ENCODE measurements around the gene CDIPT.
"Not testable (repeated sequence)": the region's sequence is repeated elsewhere in the genome, so short reads cannot be mapped to it uniquely, and the experiment has no call there.

CDIPT gene

DNA sequence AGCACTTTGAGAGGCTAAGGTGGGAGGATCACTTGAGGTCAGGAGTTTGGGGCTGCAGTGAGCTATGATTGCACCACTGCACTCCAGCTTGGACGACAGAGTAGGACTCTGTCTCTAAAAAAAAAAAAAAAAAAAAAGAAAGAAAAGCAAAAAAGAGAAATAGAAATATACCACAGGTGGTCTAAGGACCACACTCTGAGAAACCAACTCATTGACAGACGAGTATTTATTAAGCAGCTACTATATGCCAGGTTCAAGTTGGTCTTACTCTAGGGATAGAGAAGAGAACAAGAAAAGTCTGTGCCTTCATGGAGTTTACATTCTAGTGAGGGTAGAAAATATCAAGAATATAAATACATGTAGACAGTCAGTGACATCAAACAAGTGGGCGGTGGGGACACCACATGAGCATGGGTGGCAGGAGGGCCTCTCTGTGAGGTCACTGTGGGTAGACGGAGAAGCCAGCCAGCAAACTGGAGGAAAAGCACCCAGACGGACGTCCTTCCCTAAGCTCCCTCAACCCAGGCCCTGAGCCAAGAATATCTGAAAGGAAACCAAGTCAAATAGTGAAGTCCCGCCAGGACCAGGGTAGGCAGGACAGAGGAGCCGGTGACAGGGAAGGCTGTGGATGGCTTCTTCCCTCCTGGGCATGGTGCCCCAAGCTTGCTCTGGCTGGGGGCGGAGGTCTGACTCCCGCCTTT, 4.7 kb downstream of the CDIPT start:
- no peak for DNase-seq

- DNase-seq: no peak
Observed at GRCh38 chr16:29857133-29857760, 5.8 kb downstream of the CDIPT start.

DNA sequence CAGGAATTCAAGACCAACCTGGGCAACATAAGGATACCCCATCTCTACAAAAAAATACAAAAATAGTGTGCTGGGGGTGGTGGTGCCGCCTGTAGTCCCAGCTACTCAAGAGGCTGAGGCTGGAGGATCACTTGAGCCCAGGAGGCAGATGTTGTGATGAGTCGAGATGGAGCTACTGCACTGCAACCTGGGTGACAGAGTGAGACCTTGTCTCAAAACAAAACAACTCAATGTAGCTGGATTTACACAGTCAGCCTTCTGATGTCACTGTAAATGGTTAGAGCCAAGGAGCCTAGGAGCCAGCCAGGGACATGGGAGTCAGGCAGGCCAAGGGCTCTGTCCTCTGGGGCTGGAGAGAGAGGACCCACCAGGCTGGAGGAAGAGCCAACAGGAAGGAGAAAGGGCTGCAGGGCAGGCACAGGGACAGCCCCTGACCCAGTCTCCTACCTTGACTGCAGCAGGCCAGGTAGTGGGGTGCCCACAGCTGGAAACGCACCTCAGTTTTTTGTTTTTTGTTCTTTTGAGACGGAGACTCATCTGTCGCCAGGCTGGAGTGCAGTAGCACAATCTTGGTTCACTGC, 8.4 kb downstream of the CDIPT start:
- no peak for DNase-seq

- no peak for DNase-seq
Observed at GRCh38 chr16:29852654-29853053, 10.4 kb downstream of the CDIPT start.

- no peak for DNase-seq
Observed at GRCh38 chr16:29850998-29851397, 12.0 kb downstream of the CDIPT start.

DNA sequence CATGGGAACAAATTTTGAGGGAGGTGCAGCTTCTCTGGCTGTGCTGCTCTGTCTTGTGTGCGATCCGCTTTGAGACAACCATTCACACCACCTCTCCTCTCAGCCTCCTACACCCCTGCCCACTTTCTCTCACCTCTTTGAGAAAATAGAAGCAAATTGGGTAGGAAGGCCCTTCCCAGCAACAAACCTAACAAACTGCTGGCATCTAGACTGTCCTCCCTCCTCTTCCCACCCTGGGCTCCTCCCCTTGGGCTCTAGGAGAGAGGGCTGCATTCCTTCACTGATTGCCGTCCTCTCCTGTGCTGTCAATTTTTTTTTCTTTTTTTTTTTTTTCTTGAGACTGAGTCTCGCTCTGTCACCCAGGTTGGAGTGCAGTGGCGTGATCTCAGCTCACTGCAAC, 13.5 kb downstream of the CDIPT start:
- no peak for DNase-seq

GRCh38 chr16:29848420-29849297, 14.4 kb downstream of the CDIPT start:
- peak; percentile 54 to 79 (median 74) for DNase-seq

DNA sequence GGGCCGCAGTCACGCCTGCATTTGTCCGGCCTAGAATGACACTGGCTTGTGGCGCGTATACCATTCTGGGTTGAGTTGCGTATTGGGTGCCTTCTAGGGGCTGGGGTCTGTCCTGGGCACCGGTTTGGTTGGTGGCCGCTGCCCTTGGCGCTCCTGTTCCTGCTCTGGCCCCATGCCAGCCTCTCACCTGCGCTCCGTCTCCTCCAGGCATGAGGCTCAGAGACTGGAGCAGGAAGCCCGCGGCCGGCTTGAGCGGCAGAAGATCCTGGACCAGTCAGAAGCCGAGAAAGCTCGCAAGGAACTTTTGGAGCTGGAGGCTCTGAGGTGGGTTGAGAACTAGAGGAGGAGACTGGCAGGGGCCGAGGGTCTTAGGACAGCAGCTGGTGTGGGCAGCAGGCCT, 17.4 kb downstream of the CDIPT start:
- no peak for DNase-seq

- DNase-seq: no peak
Observed at GRCh38 chr16:29844575-29845331, 18.3 kb downstream of the CDIPT start.

DNA sequence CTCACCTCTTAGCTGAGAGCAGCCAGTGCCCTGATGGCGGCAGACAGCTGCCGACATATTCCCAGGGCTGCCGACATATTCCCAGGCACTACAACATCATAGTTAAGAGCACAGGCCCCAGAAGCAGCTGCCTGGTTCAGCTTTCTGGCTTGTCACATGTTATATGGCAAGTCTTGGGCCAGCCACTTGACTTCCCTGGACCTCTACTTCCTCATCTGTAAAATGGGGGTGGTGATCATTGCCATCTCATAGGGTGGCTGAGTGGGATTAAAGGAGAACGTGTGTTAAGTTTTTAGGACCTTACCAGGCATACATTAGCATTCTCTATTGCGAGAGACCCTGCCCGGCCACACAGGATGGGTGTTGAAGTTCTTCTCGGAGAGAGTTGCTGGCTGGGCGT, 19.1 kb downstream of the CDIPT start:
- DNase-seq: no peak

- DNase-seq: no peak
Observed at GRCh38 chr16:29842732-29843346, 20.2 kb downstream of the CDIPT start.

DNA sequence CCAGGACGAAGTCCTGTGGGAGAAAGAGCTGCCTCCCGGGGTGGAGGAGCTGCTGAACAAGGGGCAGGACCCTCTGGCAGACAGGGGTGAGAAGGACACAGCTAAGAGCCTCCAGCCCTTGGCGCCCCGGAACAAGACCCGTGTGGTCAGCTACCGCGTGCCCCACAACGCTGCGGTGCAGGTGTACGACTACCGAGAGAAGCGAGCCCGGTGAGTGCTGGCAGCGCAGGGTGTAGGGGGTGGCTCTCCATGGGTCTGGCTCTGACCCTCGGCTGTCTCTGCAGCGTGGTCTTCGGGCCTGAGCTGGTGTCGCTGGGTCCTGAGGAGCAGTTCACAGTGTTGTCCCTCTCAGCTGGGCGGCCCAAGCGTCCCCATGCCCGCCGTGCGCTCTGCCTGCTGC, 21.4 kb downstream of the CDIPT start:
- DNase-seq: no peak

DNA sequence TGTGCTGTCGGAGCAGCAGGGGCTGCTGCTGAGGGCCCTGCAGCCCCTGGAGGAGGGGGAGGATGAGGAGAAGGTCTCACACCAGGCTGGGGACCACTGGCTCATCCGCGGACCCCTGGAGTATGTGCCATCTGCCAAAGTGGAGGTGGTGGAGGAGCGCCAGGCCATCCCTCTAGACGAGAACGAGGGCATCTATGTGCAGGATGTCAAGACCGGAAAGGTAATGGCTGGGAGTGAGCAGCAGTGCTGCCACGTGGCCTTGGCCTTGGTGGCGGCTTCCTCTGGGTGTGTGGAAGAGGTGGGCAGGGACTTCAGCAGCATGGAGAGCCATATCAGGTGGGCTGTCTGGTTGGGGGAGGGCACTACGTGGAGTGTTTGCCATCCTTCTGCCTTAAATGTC, 22.8 kb downstream of the CDIPT start:
- no peak for DNase-seq

GRCh38 chr16:29839822-29840221, 23.2 kb downstream of the CDIPT start:
- no peak for DNase-seq

- no peak for DNase-seq
Observed at GRCh38 chr16:29837841-29838240, 25.2 kb downstream of the CDIPT start.

DNA sequence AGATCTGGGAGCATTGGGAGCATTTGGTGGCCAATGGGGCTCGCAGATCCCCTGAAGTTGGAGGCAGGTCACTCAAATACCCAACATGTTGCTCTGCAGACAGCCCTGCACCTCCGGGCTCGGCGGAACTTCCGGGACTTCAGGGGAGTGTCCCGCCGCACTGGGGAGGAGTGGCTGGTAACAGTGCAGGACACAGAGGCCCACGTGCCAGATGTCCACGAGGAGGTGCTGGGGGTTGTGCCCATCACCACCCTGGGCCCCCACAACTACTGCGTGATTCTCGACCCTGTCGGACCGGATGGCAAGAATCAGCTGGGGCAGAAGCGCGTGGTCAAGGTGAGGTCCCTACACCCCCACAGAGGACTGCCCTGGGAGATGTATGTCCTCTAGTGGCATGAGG, 26.4 kb downstream of the CDIPT start:
- no peak for DNase-seq

DNA sequence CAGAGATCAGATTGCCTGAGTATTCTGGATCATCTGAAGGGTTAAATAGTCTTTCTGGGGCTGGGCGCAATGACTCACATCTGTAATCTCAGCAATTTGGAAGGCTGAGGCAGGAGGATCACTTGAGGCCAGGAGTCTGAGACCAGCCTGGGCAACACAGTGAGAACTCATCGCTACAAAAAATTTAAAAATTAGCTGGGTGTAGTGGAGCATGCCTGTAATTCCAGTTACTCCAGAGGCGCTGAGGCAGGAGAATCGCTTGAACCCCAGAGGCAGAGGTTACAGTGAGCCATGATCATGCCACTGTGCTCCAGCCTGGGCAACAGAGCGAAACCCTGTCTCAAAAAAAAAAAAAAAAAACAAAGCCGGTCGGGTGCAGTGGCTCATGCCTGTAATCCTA, 27.1 kb downstream of the CDIPT start:
- DNase-seq: no peak

GRCh38 chr16:29834079-29834478, 28.9 kb downstream of the CDIPT start:
- DNase-seq: no peak

DNA sequence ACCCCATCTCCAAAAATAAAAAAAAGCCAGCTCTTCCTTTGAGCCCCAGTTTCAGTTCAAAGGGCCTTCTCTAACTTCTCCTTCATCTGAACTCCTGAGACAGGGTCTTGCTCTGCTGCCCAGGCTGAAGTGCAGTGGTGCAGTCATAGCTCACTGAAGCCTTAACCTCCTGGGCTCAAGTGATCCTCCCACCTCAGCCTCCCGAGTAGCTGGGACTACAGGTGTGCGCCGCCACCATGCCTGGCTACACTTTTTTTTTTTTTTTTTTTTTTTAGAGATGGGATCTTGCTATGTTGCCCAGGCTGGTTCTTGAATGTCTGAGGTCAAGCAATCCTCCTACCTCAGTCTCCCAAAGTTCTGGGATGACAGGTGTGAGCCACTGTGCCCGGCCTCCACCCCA, 29.8 kb downstream of the CDIPT start:
- DNase-seq: not testable (repeated sequence)

DNA sequence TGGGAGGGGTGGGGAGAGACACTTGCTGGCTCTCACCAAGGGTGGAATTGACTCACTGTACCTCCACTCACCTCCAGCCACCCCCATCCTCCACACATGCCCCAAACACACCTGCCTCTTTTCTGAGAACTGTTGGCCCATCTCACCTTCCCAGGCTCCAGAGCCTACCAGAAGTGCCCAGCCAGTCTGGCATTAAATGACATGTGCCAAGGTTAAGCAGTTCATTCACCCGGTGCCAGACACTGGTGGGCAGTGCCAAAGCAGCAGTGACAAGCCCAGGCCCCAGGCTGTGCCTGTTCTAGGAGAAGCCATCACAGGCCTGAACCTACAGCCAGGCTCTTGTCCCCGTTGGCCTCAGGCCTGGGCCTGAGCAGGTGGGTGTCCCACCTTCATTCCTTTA, 31.5 kb downstream of the CDIPT start:
- no peak for DNase-seq

DNA sequence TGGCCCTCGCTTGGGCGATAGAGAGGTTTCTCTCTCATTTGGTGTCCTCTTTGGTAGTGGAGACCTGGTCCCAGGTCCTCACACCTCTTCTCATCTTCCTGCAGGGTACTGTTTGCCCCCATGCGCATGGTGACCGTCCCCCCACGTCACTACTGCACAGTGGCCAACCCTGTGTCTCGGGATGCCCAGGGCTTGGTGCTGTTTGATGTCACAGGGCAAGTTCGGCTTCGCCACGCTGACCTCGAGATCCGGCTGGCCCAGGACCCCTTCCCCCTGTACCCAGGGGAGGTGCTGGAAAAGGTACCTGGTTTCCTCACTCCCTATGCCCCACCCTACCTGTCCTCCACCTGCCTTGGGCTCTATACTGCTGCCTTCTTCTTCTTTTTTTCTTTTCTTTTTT, 32.3 kb downstream of the CDIPT start:
- no peak for DNase-seq

- DNase-seq: no peak
Observed at GRCh38 chr16:29826342-29826695, 36.7 kb downstream of the CDIPT start.
